PC-9 (cell line): ENCODE results near the gene GALNT10. TPM values are rescaled to one million over a fixed set of nuclear protein-coding genes. Genes with fewer than 3 reads are reported as not detected.

Experiments
- BruUV-seq: library from RNA; stranded (reverse); fragments of 400-500 nt; replicated peaks from 2 replicates; lab custom pipeline; 2021; lab: Mats Ljungman, UMichigan
- CTCF ChIA-PET: fragments of 300-600 bp; sonication (Branson Sonifier 250); formaldehyde crosslinking; loops from one replicate; lab custom pipeline; 2022; ENCODE audit warnings: antibody characterized with exemption; lab: Charles Lee
- POLR2A ChIA-PET: fragments of 300-600 bp; sonication (Branson Sonifier 250); formaldehyde crosslinking; loops from one replicate; lab custom pipeline; 2022; ENCODE audit warnings: antibody characterized with exemption; ENCODE audit not compliant: unreplicated experiment; lab: Charles Lee
- DNase-seq, 2 experiments: peaks; one replicate each; pipeline versions ENCODE4 v3.0.0 to v3.0.0-alpha.2; 2015 to 2022; ENCODE audit warnings: mixed read lengths in 1 of 2
- H2AFZ ChIP-seq: fragments of 200-600 bp; sonication (generic); 2 replicates; pipeline ENCODE4 v1.8.1; 2017; ENCODE audit warnings: antibody characterized with exemption
- H3F3A ChIP-seq: fragments of 200-600 bp; sonication (generic); 2 replicates; pipeline ENCODE4 v1.8.1; 2017; ENCODE audit warnings: antibody characterized with exemption, mild to moderate bottlenecking, low read depth; ENCODE audit not compliant: insufficient read depth
- H3K27ac ChIP-seq: fragments of 200-600 bp; sonication (generic); 2 replicates; pipeline ENCODE4 v1.6.1; 2016; ENCODE audit warnings: mixed run types
- H3K27me3 ChIP-seq: fragments of 200-600 bp; sonication (generic); 2 replicates; pipeline ENCODE4 v1.6.1; 2016; ENCODE audit warnings: low read depth, mixed run types; ENCODE audit not compliant: insufficient read depth
- H3K36me3 ChIP-seq: fragments of 200-600 bp; sonication (generic); 2 replicates; pipeline ENCODE4 v1.6.1; 2016; ENCODE audit warnings: low read depth, mixed run types
- H3K4me1 ChIP-seq: fragments of 200-600 bp; sonication (generic); replicated peaks from 2 replicates; pipeline ENCODE4 v1.6.1; 2016; ENCODE audit warnings: mixed run types; ENCODE audit not compliant: insufficient read depth
- H3K4me2 ChIP-seq: fragments of 200-600 bp; sonication (generic); 2 replicates; pipeline ENCODE4 v1.6.1; 2017; ENCODE audit warnings: mixed run types
- H3K4me3 ChIP-seq: fragments of 200-600 bp; sonication (generic); 2 replicates; pipeline ENCODE4 v1.6.1; 2016; ENCODE audit warnings: mixed run types
- H3K79me2 ChIP-seq: fragments of 200-600 bp; sonication (generic); 2 replicates; pipeline ENCODE4 v1.6.1; 2017; ENCODE audit warnings: low read depth, mixed run types
- H3K9me2 ChIP-seq: fragments of 200-600 bp; sonication (generic); 2 replicates; pipeline ENCODE4 v1.8.1; 2017; ENCODE audit warnings: mild to moderate bottlenecking; ENCODE audit not compliant: insufficient read depth
- H3K9me3 ChIP-seq: fragments of 200-600 bp; sonication (generic); 2 replicates; pipeline ENCODE4 v1.8.1; 2016; ENCODE audit warnings: low read depth; ENCODE audit not compliant: insufficient read depth
- H4K20me1 ChIP-seq: fragments of 200-600 bp; sonication (generic); 2 replicates; pipeline ENCODE4 v1.8.1; 2017; ENCODE audit not compliant: insufficient read depth
- CTCF ChIP-seq: fragments of 200-600 bp; sonication (generic); conservative IDR thresholded peaks from 2 replicates; pipeline ENCODE4 v1.6.1; 2017; ENCODE audit warnings: mixed run types, antibody characterized with exemption, mild to moderate bottlenecking, moderate library complexity
- EZH2 ChIP-seq: fragments of 200-600 bp; sonication (generic); IDR thresholded peaks from 2 replicates; pipeline ENCODE4 v1.8.0; 2017; ENCODE audit warnings: antibody characterized with exemption, low read depth
- intact Hi-C: fragments of 100-400 bp; cut with micrococcal nuclease; formaldehyde crosslinking; loops from one replicate; pipeline ENCODE4 v1.10.0; 2022; ENCODE audit not compliant: unreplicated experiment
- total RNA-seq: library from RNA; stranded (reverse); gene quantifications from 2 replicates; pipeline ENCODE4 v1.2.3, GENCODE V29; 2021

Gene GALNT10
- total RNA-seq, 1 experiment from 2014 or later, result 101 TPM

- H3K36me3 ChIP-seq, result no peaks in the 10 kb centered on the region
- intact Hi-C loops, result no loop called here
- BruUV-seq, result no TSS peak
- no peak for DNase-seq
- H3K27me3 ChIP-seq, result no peaks in the 10 kb centered on the region
- H3K79me2 ChIP-seq, result peaks cover 23% of the 10 kb centered on the region; the same call in 1 of the 2 replicates
- H2AFZ ChIP-seq, result no peak overlapping the region
- TF ChIP-seq EZH2 (no peak), CTCF (no peak)
- H4K20me1 ChIP-seq, result no peaks in the 10 kb centered on the region
- H3K9me3 ChIP-seq, result peaks cover 5% of the 10 kb centered on the region; the same call in 1 of the 2 replicates
- H3K4me1 ChIP-seq, result peaks cover 55% of the 10 kb centered on the region
- no peak overlapping the region for H3K27ac ChIP-seq
- ChIA-PET POLR2A (no interaction called here), CTCF (no interaction called here)
- peaks cover 39% of the 10 kb centered on the region for H3F3A ChIP-seq
- H3K4me2 ChIP-seq, result no peak overlapping the region
- H3K4me3 ChIP-seq, result no peak overlapping the region
- no peaks in the 10 kb centered on the region for H3K9me2 ChIP-seq
Observed at GRCh38 chr5:154363411-154363810, 172.9 kb downstream of the GALNT10 start.

- intact Hi-C loops, result loop anchor here (5.0 kb wide), 2 partner anchors 77 to 83 kb away; partner anchors contain the start of gene SAP30L
- Histone ChIP-seq H3K36me3 (no peaks in the 10 kb centered on the region), H2AFZ (no peak overlapping the region), H3F3A (peaks cover 47% of the 10 kb centered on the region), H3K4me2 (no peak overlapping the region), H3K79me2 (peaks cover 33% of the 10 kb centered on the region), H3K27ac (peak overlapping the region; percentile 98; the same call in 1 of the 2 replicates), H3K27me3 (no peaks in the 10 kb centered on the region), H3K4me1 (peaks cover 67% of the 10 kb centered on the region), H4K20me1 (no peaks in the 10 kb centered on the region), H3K9me2 (no peaks in the 10 kb centered on the region), H3K9me3 (peaks cover 4% of the 10 kb centered on the region; the same call in 1 of the 2 replicates), H3K4me3 (no peak overlapping the region)
- ChIA-PET POLR2A (no interaction called here), CTCF (no interaction called here)
- BruUV-seq, result no TSS peak
- TF ChIP-seq CTCF (no peak), EZH2 (no peak)
- DNase-seq, result no peak
Observed at GRCh38 chr5:154364771-154365170, 174.2 kb downstream of the GALNT10 start.

GRCh38 chr5:154365823-154366222 is 175.3 kb downstream of the GALNT10 start:
- no TSS peak for BruUV-seq
- Histone ChIP-seq H3K36me3 (no peaks in the 10 kb centered on the region), H3K27ac (peak overlapping the region; percentile 98), H3K9me2 (no peaks in the 10 kb centered on the region), H3K27me3 (no peaks in the 10 kb centered on the region), H2AFZ (no peak overlapping the region), H3K4me2 (no peak overlapping the region; the same call in 1 of the 2 replicates), H3K9me3 (no peaks in the 10 kb centered on the region), H3K4me3 (no peak overlapping the region), H3K79me2 (peaks cover 33% of the 10 kb centered on the region), H3K4me1 (peaks cover 65% of the 10 kb centered on the region), H4K20me1 (no peaks in the 10 kb centered on the region), H3F3A (peaks cover 44% of the 10 kb centered on the region)
- TF ChIP-seq EZH2, result no peak
- TF ChIP-seq CTCF, result no peak
- intact Hi-C loops, result loop anchor here (5.0 kb wide), 2 partner anchors 79 to 81 kb away; partner anchors contain the start of gene SAP30L
- POLR2A ChIA-PET, result no interaction called here
- CTCF ChIA-PET, result no interaction called here
- no peak for DNase-seq
